NCI-H1694 treated with DMSO at 0.1 percent for 48 hours (cell line): ENCODE data around the gene LTBP2.

ENCODE experiments used
- DNase-seq: peaks from one replicate; lab custom pipeline; 2025; lab: John Stamatoyannopoulos, UW

Gene LTBP2

DNA sequence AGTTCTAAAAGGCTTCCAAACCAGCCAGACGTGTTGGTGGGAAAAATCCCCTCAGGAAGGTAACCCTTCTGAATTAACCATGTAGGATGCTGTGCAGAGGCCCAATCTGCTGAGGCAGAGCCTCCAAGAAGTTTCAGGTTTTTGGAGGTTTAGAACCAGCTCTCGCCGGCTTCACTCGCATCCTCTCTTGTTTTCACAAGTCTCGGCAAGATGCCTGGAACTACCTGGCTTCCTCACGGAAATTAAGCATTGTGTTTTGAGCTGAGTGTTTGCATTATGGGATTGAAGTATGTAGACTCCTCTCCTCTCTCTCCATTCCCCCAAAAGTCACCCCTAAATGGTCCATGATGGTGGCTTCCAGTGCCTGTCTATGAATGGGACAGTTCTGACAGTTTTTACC is 20.6 kb downstream of the LTBP2 start:
- DNase-seq: no peak

DNA sequence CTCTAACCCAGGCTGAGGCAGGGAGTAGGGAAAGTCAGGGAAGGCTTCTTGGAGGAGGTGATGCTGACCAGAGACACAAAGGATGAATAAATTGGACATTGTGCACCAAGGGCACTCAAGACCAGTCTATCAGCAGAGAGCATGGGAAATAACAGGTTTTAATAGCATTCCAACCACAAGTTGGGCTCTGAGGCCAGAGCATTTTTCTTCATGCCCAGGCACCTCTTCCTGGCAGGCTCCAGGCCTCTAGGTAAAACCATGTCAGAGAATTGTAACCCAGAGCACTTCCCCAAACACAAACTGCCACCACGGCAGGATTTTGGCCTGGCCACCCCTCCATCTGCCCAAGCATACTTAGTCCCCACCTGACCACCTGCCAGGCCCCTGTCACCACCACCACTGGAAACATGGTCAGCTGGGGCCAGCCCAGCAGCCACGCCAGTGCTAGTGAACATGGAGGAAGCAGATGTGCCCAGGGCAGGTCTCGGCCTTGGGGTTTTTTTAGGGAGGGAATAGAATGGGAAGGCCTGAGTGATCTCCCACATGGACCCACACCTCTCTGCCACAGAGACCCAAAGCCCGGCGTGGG is 22.7 kb downstream of the LTBP2 start:
- no peak for DNase-seq

DNA sequence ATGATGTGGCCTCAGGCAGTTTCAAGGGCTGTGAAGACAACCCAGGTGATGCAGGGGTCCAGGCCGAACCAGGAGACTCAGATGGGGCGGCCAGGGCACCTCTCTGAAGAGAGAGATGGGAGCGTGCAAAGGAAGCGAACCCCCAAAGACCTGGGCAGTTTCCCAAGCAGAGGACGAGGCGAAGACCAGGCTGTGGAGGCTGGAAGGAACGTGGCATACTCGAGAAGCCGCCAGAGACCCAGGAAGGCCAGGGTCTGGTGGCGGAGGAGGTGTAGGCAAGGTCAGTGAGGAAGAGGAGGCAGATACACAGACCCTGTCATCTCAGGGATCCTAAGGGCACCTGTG is 24.7 kb downstream of the LTBP2 start:
- no peak for DNase-seq

DNA sequence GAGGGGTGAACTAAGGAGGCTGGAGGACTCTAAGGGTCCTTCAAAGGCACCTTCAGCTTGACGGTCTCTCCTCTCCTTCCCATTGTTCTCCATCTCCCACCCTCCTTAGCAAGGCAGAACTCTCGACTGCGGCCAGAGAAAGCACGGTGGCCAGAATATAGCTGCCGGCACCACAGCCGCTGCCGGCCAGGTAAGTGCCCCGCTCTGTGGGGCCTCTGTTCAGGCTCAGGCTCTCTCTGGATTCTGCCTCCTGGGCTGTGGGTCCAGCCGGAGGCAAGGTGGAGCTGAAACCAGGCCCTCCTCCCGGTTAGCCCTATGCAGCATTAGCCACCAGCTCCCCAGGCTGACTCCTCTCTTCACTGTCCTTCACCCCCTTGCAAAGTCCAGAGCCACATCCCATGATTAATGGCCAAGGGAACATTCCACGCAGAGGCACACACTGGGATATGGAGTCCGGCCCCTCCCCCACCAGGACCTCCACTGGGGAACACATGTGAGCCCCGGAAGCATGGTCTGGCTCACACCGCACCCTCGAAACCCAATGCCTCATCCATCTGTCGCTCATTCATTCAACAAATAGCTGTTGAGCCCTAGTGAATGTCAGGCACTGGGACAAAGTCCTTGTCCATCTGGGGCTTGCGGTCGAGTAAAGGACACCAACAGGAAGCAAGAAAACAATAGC is 25.2 kb downstream of the LTBP2 start:
- DNase-seq: no peak

DNA sequence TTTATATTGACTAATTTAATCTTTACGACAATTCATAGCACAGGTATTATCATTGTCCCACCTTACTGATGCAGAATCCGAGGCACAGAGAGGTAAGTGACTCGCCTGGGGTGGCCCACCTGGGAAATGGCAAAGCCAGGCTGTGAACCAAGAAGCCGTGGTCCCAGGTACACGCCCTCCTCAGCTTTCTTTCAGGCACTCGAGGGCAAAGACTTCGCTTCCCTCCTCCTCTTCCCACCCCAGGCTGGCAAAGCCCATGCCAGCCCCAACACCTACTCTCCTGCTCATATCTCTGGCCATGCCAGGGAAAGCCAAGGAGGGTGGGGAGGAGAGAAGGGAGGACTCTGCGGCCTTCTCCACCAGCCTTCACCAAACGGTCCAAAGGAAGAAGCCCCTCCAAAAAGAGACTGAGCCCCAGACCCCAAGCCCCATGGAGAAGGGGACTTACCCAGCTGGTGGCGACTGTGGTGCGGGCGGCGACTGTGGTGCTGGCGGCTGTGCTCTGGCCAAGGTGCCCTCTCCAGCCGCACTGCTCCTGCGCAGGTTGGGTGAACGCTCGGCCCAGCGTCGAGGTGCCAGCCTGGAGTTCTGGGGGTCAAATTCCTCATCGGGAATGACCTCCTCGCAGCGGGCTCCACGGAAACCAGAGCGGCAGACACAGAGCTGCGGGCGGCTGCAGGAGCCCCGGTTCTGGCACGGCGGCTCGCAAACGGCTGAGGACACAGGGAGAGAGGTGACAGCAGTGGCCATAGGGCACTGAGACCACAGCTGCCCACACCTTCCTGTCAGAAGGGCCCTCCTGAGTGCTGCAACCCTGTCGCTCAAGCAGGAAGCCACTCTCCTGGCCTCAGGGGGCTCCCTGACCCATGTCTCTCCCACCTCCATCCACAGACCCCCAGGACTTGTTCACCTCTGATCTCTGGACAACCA is 26.4 kb downstream of the LTBP2 start:
- no peak for DNase-seq

DNA sequence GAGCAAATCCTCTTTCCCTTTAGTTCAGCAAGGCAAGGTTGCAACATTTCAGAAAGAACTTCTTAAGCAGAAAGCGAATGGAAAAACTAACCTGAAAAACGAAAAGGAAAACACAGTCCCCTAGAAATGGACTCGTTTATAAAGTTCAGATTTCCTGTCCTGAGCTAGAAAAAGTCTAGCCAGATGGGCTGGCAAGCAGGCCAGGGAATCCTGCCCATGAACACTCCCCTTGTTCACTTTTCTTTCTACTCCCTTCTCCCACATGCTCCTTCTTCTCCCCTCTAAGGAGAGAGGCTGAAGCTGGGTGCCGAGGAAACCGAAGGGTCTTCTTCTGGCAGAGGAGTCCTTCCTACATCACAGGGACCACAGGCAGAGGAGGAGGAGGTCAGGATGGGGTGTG is 27.1 kb downstream of the LTBP2 start:
- no peak for DNase-seq

DNA sequence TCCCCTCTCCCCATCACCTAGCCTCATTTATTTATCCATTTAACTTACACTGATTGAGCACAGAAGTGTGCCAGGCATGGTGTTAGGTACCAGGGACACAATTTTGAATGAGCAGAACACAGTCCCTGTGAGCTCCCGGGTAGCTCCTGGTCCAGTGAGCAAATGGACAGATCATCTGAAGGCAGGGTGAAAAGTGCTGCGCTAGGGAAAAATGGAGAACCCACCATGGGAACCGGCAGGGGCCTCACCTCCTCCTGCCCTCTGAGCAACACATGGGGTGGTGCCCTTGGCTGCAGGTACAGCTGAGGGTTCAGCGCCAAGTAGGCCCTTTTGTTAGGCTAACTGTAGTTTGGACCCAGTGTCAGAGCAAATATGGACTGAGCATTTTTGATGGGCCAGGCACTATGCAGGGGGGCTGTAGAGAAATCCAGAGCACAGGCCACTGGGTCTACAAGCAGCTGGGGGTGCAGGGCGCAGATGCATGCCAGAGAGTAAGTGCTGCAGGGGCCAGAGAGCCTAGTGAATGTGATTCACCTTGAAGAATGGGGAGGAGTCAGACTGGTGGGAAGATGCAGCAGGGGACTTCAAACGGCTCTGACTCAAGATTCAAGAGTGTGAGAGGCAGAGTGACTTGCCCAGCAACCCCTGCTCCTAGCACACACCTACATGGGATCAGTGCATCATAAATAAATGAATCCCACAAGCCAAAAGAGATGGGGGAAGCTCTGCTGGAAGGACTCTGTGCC is 28.2 kb downstream of the LTBP2 start:
- no peak for DNase-seq

DNA sequence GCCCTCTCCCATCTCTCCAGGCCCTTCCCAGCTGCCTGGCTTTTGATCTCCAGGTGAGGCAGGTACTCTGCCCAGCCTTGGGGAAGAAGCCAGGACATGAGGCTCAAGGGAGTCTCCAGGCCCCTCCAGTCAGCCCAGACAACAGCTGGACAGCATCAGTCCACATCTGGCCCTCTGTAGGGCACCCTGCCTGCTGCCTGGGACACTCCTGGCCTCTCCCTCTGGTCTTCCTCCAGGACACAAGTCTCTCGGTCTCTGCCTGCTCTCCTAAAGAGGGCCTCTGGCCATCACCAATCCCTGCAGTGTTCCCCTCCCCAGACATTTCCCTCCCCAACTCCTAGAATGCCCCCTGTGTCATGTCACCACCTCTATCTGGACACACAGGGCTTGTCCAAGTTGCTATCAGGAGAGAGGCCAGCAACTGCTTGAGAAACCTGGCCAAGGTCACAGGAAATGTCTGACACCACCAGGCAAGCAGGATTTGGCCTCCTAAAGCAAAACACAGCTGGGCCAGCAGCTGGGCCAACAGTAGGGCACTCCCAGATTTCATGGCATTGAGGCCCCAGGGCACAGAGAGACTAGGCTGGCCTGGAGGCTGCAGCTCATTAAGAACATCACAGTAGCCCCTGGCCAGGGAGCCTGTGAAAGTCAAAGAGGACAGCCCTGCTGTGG is 29.0 kb downstream of the LTBP2 start:
- no peak for DNase-seq

DNA sequence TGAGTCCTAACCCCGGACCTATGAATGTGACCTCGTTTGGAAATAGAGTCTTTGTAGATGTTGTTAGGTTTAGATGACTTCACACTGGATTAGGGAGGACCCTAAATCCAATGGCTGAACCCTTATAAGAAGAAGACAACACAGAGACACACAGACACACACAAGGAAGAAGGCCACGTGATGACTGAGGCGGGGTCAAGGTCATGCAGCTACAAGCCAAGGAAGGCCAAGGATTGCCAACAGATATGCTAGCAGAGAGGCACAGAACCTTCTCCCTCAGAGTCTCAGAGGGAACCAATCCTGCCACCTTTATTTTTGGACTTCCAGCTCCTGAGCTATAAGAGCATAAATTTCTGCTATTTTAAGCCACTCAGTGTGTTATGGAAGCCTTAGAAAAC is 31.8 kb downstream of the LTBP2 start:
- no peak for DNase-seq

DNA sequence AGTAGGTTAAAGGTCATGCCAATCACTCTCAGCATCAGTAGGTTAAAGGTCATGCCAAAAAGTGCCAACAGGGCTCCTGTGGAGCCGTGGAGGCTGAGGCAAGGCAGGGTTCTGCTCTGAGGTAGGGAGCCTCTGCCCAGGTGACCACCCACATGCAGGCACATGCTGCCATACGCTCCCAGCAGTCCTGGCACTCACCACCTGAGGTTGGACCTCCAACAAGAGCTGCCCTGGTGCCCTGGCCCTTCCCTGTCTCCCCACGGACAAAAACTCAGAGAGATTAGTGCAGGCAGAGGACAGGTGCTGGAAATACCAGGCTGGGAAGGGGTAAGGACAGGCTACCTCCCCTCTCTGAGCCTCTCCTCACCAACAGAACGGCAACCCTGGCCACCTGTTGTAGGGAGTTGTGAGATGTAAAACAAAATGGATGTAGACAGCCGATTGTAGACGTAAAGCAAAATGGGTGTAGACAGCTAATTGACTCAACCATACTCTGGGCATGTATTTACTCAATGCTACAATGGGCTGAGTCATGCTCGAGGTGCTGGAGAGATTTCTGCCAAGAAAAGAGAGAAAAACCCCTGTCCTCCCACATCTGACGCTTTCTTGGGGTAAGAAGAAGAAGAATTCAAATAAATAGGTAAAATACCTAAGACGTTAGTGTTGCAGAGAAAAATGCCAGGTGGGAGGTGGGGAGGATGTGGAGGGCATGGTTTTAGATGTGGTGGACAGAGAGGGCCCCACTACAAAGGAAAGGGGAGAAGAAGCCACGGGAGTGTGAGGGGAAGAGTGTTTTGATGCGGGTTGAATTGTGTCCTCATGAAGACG is 32.4 kb downstream of the LTBP2 start:
- DNase-seq: no peak

DNA sequence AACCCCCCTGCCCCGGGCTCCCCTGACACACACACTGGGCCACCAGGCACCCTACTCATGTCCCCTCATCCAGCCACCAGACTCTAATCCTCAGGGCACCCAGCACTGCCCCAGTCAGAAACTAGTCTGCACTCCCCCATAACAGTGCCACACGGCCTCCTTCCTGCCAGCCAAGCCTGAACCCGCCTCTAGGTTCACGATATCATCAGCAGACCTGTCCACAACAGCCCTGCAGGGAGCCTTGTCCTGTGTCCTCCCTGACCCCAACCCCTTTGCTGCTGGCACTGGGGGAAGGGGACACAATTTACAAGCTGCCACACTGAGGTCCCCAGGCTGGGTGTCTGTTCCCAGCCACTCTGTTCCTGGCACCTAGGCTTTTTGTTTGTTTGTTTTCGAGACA is 33.6 kb downstream of the LTBP2 start:
- no peak for DNase-seq

DNA sequence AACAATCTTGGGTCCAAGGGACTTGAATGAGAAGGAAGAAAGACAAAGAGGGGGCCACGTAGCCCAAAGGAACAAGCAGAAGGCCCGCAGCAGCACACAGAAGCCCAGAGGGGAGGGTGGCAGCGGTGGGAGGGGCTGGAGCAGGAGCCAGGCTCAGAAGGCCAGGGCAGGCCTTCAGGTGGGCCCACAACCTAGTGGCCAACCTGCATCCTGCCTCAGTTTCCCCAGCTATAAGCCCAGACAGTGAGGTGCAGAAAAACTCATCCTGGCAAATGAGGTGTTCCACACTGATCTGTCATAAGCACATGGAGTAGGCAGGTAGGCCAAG is 34.1 kb downstream of the LTBP2 start:
- DNase-seq: no peak

DNA sequence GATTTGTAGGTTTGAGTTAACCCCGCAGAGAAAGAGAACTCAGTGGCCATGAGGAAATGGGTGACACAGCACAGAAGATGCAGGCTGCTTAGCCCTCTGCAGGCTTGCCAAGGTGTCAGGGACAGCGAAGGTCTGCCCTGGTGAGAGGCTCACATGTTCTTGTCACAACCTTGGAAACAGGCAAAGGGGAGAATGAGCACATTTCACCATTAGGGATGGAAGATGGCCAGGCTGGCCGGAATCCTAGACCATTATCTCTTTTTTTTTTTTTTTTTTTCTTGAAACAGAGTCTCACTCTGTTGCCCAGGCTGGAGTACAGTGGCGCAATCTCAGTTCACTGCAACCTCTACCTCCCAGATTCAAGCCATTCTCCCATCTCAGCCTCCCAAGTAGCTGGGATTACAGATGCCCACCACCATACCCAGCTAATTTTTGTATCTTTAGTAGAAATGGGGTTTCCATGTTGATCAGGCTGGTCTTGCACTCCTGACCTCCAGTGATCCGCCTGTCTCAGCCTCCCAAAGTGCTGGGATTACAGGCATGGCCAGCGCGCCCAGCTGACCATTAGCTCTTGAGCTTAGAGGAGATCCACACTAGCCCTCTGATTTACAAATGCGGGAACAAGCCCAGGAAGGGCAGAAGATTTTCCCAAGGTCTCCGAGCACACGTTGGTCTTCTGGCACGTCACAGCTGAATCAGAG is 34.6 kb downstream of the LTBP2 start:
- DNase-seq: no peak

DNA sequence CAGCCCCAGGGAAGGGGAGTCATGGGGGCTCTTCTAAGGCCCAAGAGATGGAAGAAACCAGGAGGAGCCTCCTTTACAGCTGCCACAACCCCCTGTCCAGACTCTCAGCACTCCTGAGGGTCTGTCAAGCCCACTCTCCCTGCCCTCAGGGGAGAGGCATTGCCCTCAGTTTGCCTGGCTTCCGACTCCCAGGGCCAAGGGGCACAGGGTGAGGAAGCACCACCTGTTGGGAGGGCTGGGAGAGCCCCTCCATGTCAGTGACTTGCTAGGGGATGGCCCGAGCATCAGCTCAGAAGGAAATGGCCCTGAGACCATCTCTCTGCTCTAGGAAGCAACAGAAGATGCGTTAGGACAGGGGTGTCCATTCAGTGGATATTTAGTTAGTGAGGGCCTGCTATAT is 36.1 kb downstream of the LTBP2 start:
- DNase-seq: no peak

DNA sequence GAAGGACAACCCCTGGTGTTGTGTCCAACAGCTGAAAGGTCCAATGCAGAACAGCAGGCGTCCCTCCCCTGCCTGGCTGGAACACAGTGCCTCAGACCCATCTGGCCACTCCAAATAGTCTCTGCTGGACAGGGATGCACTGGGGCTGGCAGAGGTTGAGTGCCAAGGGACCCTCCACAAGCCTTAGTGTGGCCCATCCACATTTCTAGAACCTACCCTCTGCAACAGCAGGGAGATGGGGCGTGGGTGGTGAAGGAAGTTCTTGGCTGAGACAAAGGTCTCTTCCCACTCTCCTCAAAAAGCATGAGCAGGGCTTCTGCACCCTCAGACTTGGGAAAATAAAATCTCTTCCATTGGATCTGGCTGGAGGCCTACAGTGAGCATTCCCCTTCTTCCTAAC is 36.5 kb downstream of the LTBP2 start:
- DNase-seq: no peak

DNA sequence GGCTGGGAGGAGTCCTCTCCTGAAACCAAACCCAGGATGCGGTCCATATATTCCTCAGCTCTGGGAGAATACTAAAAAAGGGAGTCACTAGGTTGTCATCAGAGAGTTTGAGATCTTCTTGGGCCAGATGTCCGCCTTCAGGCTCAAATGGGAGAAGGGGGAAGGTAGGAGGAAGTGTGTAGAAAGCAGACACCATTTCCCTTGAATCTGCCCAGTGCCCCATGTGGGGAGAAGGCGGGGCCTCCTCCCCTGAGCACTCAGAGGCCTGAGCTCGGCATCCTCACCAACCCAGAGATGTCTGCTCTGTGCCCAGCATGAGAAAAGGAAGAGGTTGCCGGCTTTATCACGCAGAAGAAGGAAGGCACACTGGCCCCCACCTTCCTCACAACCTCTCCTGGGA is 37.3 kb downstream of the LTBP2 start:
- DNase-seq: no peak

DNA sequence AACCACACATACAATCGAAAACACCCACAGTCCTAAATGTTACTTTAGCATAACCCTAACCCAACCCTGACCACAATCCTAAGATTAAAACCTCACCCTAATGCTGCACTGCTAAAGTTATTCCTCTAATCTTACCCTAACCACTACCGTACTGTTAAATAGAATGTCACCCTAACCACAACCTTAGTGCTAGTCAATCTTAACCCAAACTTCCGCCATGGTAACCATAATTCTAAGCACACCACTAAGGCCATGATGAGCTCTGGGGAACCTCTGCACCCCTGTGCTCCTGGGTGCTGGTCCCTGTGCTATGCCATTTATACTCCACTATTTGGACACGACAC is 38.0 kb downstream of the LTBP2 start:
- no peak for DNase-seq

DNA sequence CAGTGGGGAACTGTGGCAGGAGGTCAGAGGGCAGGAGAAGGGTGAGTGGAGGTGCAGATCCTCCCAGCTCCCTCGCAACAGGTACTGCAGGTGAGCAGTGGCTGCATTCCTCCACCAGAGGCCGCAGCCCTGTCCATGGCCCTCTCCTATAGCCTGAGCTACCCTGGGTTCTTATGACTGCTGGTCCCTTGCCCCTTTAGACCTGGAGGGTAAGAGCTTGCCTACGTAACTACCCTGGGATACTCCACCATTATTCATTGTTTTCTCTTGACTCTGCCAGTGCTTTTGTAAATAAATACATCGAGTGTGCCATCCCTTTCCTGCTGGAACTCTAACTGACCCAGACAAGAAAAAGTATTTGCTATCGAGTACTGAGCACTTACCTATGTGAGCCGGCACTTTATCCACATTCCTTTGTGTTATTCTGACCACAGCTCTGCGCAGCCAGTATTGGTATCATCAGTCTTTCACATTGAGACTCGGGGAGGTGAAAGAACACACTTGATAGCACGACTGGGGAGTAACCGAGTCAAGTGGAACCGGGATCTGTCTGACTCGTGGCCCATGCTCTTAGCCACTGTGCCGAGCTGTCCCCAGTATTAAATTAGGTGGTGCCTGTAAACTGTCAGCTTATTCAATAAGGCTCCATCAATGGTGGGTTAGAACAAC is 38.5 kb downstream of the LTBP2 start:
- no peak for DNase-seq

DNA sequence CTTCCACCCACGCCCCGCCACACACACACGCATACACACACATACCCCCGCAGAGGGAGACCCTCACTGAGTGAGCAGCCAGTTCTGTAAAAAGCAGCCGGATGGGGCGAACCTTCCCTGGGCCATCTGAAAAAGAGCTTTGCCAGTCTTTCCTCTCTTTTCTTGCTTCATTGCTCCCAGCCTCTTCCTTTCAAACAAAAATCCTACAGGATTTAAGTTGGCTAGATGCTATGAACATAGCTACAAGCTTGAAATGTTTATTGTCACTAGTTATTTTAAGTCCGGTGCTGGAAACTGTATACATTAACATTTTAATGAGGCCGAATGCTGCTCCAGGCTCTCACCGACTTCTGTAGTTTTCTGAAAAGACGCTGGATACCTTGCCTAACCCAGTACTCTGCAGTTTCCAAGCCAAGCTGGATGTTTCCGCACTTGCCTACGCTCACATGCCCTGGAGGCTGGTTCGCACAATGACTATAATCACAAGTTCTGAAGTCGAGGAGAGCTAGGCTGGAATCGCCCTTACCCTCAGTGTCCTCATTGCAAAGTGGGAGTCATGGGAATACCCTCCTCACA is 39.2 kb downstream of the LTBP2 start:
- DNase-seq: no peak
